ENCODE measurements around the gene SHISAL2A.

Gene SHISAL2A

GRCh38 chr1:52662645-52663313 is 29.8 kb downstream of the SHISAL2A start:
- DNase-seq, result no peak

GRCh38 chr1:52663716-52664115 is 30.7 kb downstream of the SHISAL2A start:
- no peak for DNase-seq

GRCh38 chr1:52665006-52665941 is 32.3 kb downstream of the SHISAL2A start:
- no peak for DNase-seq

GRCh38 chr1:52667290-52667689 is 34.3 kb downstream of the SHISAL2A start:
- DNase-seq, result no peak

GRCh38 chr1:52667984-52668383 is 35.0 kb downstream of the SHISAL2A start:
- no peak for DNase-seq

- DNase-seq, result no peak
These were observed 35.7 kb downstream of the SHISAL2A start for GRCh38 chr1:52668711-52669110.

GRCh38 chr1:52669696-52670095 is 36.7 kb downstream of the SHISAL2A start:
- DNase-seq, result no peak

- no peak for DNase-seq
These were observed 37.6 kb downstream of the SHISAL2A start for GRCh38 chr1:52670604-52671003.

- no peak for DNase-seq
These were observed 40.0 kb downstream of the SHISAL2A start for GRCh38 chr1:52672946-52673345.

GRCh38 chr1:52673513-52673912 is 40.5 kb downstream of the SHISAL2A start:
- no peak for DNase-seq

GRCh38 chr1:52674497-52675384 is 41.8 kb downstream of the SHISAL2A start:
- no peak for DNase-seq

- DNase-seq, result no peak
These were observed 43.4 kb downstream of the SHISAL2A start for GRCh38 chr1:52676249-52676903.

- no peak for DNase-seq
These were observed 44.3 kb downstream of the SHISAL2A start for GRCh38 chr1:52677076-52677806.

GRCh38 chr1:52679048-52679447 is 46.1 kb downstream of the SHISAL2A start:
- DNase-seq, result no peak

GRCh38 chr1:52679498-52679897 is 46.5 kb downstream of the SHISAL2A start:
- DNase-seq, result no peak

GRCh38 chr1:52680353-52680752 is 47.4 kb downstream of the SHISAL2A start:
- no peak for DNase-seq

- no peak for DNase-seq
These were observed 48.2 kb downstream of the SHISAL2A start for GRCh38 chr1:52681136-52681535.

- no peak for DNase-seq
These were observed 50.5 kb downstream of the SHISAL2A start for GRCh38 chr1:52683367-52683940.

- DNase-seq, result no peak
These were observed 51.6 kb downstream of the SHISAL2A start for GRCh38 chr1:52684545-52684944.

- peak; percentile 74 for DNase-seq
These were observed 53.3 kb downstream of the SHISAL2A start for GRCh38 chr1:52686261-52686751.

- no peak for DNase-seq
These were observed 53.9 kb downstream of the SHISAL2A start for GRCh38 chr1:52686830-52687229.

Measured in stimulated activated CD4-positive, alpha-beta T cell treated with anti-CD3 and anti-CD28 coated beads, Interleukin-1b, Interleukin-23, amount 100 ng/mL, for 48 hours (primary cell).